ENCODE results near the gene POU2F2. TPM values are rescaled to one million over a fixed set of nuclear protein-coding genes. Genes with fewer than 3 reads are reported as not detected.

POU2F2 gene
- total RNA-seq, 1 experiment from 2014 or later = 6.0 TPM

DNA sequence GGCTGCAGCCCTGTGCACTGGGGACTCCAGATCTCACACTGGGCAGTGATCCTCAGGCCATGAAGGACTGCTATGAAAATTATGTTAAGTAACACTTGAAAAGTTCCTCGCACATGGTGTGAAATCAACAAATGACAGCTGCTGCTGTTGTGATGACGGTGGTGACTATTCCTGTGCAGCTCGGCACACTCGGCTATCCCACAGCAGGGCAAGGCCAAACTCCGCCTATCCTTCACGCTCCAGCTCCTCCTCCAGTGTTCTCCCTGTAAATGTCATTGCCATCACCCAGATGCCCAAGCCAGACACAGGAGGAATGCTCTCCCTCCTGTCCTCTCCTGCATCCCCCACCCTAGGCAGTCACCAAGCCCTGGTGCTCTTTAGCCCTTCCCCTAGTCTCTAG lies 93.6 kb downstream of the POU2F2 start:
- TF ChIP-seq ZNF396 (CRISPR knock-in tag; IDR thresholded peaks at IDR 0.05; ENCODE audit: borderline replicate concordance) = no peak
- TF ChIP-seq, protein P1, sequence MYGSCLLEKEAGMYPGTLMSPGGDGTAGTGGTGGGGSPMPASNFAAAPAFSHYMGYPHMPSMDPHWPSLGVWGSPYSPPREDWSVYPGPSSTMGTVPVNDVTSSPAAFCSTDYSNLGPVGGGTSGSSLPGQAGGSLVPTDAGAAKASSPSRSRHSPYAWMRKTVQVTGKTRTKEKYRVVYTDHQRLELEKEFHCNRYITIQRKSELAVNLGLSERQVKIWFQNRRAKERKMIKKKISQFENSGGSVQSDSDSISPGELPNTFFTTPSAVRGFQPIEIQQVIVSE (CRISPR knock-in tag; IDR thresholded peaks at IDR 0.05; ENCODE audit: borderline replicate concordance) = no peak
- TF ChIP-seq, protein P2, sequence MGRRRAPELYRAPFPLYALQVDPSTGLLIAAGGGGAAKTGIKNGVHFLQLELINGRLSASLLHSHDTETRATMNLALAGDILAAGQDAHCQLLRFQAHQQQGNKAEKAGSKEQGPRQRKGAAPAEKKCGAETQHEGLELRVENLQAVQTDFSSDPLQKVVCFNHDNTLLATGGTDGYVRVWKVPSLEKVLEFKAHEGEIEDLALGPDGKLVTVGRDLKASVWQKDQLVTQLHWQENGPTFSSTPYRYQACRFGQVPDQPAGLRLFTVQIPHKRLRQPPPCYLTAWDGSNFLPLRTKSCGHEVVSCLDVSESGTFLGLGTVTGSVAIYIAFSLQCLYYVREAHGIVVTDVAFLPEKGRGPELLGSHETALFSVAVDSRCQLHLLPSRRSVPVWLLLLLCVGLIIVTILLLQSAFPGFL (CRISPR knock-in tag; IDR thresholded peaks at IDR 0.05; ENCODE audit: borderline replicate concordance) = no peak
- H3K27ac Mint-ChIP-seq = no peak overlapping the region
- ChIA-PET POLR2A (no interaction called here), CTCF (interaction anchor here (1.0 to 2.8 kb wide), 2 partner anchors 10 to 15 kb away, joined by 4 to 13 read pairs; no protein-coding TSS in a partner anchor)
- DNase-seq (ENCODE audit: low spot score) (no peak), ATAC-seq (no peak)
- H3K4me1 Mint-ChIP-seq = peaks cover 9% of the 10 kb centered on the region
- peaks cover 45% of the 10 kb centered on the region for H3K36me3 Mint-ChIP-seq
- H3K27me3 Mint-ChIP-seq (ENCODE audit: low read depth) = no peaks in the 10 kb centered on the region
- no peaks in the 10 kb centered on the region for H3K9me3 Mint-ChIP-seq
- H3K4me3 Mint-ChIP-seq = no peak overlapping the region

DNA sequence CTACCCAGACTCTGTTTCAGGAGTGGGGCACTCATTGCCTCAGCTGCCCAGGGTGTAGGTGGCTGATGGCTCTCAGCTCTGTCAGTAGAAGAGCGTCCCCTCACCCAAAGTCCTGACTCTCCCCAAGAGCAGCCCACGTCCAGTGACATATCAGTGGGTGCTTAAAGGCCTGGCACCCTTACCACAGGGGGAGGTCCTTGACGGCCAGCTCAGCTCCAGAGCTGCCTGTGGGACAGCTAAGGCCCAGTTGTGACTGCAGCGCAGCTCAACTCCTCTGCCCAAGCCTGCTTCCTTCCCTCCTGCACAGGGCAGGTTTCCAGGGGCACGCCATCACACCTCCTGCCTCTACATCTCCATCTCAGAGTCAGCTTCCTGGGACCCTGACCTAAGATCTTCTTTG lies 94.6 kb downstream of the POU2F2 start:
- Mint-ChIP-seq H3K27me3 (ENCODE audit: low read depth) (no peaks in the 10 kb centered on the region), H3K4me1 (peaks cover 19% of the 10 kb centered on the region), H3K27ac (no peak overlapping the region), H3K9me3 (no peaks in the 10 kb centered on the region), H3K4me3 (no peak overlapping the region), H3K36me3 (peaks cover 41% of the 10 kb centered on the region)
- DNase-seq (ENCODE audit: low spot score) (no peak), ATAC-seq (no peak)
- POLR2A ChIA-PET = no interaction called here
- CTCF ChIA-PET = interaction anchor here (1.0 to 2.8 kb wide), 2 partner anchors 9 to 14 kb away, joined by 4 to 13 read pairs; no protein-coding TSS in a partner anchor
- TF ChIP-seq GRHL2 (CRISPR knock-in tag; IDR thresholded peaks at IDR 0.05; ENCODE audit: insufficient replicate concordance, severe bottlenecking) (no peak), RELA (CRISPR knock-in tag; IDR thresholded peaks at IDR 0.05; ENCODE audit: borderline replicate concordance) (no peak), ZNF423 (CRISPR knock-in tag; IDR thresholded peaks at IDR 0.05) (no peak), SOX15 (CRISPR knock-in tag; IDR thresholded peaks at IDR 0.05) (no peak), HMGA2 (CRISPR knock-in tag; IDR thresholded peaks at IDR 0.05) (no peak), EMX1 (CRISPR knock-in tag; IDR thresholded peaks at IDR 0.05) (no peak), SMAD4 (CRISPR knock-in tag; IDR thresholded peaks at IDR 0.05) (no peak), NFE2L1 (CRISPR knock-in tag; IDR thresholded peaks at IDR 0.05) (no peak), NR3C1 (CRISPR knock-in tag; conservative IDR thresholded peaks at IDR 0.05; ENCODE audit: low read depth) (no peak), JAZF1 (CRISPR knock-in tag; IDR thresholded peaks at IDR 0.05) (no peak), ATF1 (CRISPR knock-in tag; IDR thresholded peaks at IDR 0.05) (no peak)
- TF ChIP-seq, protein P3, sequence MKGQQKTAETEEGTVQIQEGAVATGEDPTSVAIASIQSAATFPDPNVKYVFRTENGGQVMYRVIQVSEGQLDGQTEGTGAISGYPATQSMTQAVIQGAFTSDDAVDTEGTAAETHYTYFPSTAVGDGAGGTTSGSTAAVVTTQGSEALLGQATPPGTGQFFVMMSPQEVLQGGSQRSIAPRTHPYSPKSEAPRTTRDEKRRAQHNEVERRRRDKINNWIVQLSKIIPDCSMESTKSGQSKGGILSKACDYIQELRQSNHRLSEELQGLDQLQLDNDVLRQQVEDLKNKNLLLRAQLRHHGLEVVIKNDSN (CRISPR knock-in tag; IDR thresholded peaks at IDR 0.05) = no peak
- TF ChIP-seq, protein P4, sequence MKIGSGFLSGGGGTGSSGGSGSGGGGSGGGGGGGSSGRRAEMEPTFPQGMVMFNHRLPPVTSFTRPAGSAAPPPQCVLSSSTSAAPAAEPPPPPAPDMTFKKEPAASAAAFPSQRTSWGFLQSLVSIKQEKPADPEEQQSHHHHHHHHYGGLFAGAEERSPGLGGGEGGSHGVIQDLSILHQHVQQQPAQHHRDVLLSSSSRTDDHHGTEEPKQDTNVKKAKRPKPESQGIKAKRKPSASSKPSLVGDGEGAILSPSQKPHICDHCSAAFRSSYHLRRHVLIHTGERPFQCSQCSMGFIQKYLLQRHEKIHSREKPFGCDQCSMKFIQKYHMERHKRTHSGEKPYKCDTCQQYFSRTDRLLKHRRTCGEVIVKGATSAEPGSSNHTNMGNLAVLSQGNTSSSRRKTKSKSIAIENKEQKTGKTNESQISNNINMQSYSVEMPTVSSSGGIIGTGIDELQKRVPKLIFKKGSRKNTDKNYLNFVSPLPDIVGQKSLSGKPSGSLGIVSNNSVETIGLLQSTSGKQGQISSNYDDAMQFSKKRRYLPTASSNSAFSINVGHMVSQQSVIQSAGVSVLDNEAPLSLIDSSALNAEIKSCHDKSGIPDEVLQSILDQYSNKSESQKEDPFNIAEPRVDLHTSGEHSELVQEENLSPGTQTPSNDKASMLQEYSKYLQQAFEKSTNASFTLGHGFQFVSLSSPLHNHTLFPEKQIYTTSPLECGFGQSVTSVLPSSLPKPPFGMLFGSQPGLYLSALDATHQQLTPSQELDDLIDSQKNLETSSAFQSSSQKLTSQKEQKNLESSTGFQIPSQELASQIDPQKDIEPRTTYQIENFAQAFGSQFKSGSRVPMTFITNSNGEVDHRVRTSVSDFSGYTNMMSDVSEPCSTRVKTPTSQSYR (CRISPR knock-in tag; IDR thresholded peaks at IDR 0.05) = no peak
- TF ChIP-seq, protein P5, sequence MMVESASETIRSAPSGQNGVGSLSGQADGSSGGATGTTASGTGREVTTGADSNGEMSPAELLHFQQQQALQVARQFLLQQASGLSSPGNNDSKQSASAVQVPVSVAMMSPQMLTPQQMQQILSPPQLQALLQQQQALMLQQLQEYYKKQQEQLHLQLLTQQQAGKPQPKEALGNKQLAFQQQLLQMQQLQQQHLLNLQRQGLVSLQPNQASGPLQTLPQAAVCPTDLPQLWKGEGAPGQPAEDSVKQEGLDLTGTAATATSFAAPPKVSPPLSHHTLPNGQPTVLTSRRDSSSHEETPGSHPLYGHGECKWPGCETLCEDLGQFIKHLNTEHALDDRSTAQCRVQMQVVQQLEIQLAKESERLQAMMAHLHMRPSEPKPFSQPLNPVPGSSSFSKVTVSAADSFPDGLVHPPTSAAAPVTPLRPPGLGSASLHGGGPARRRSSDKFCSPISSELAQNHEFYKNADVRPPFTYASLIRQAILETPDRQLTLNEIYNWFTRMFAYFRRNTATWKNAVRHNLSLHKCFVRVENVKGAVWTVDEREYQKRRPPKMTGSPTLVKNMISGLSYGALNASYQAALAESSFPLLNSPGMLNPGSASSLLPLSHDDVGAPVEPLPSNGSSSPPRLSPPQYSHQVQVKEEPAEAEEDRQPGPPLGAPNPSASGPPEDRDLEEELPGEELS (CRISPR knock-in tag; IDR thresholded peaks at IDR 0.05) = no peak
- TF ChIP-seq, protein P6, sequence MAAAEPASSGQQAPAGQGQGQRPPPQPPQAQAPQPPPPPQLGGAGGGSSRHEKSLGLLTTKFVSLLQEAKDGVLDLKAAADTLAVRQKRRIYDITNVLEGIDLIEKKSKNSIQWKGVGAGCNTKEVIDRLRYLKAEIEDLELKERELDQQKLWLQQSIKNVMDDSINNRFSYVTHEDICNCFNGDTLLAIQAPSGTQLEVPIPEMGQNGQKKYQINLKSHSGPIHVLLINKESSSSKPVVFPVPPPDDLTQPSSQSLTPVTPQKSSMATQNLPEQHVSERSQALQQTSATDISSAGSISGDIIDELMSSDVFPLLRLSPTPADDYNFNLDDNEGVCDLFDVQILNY (CRISPR knock-in tag; IDR thresholded peaks at IDR 0.05) = no peak
- TF ChIP-seq, protein P7, sequence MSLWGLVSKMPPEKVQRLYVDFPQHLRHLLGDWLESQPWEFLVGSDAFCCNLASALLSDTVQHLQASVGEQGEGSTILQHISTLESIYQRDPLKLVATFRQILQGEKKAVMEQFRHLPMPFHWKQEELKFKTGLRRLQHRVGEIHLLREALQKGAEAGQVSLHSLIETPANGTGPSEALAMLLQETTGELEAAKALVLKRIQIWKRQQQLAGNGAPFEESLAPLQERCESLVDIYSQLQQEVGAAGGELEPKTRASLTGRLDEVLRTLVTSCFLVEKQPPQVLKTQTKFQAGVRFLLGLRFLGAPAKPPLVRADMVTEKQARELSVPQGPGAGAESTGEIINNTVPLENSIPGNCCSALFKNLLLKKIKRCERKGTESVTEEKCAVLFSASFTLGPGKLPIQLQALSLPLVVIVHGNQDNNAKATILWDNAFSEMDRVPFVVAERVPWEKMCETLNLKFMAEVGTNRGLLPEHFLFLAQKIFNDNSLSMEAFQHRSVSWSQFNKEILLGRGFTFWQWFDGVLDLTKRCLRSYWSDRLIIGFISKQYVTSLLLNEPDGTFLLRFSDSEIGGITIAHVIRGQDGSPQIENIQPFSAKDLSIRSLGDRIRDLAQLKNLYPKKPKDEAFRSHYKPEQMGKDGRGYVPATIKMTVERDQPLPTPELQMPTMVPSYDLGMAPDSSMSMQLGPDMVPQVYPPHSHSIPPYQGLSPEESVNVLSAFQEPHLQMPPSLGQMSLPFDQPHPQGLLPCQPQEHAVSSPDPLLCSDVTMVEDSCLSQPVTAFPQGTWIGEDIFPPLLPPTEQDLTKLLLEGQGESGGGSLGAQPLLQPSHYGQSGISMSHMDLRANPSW (CRISPR knock-in tag; conservative IDR thresholded peaks at IDR 0.05; ENCODE audit: low read depth) = no peak
- TF ChIP-seq, protein P8, sequence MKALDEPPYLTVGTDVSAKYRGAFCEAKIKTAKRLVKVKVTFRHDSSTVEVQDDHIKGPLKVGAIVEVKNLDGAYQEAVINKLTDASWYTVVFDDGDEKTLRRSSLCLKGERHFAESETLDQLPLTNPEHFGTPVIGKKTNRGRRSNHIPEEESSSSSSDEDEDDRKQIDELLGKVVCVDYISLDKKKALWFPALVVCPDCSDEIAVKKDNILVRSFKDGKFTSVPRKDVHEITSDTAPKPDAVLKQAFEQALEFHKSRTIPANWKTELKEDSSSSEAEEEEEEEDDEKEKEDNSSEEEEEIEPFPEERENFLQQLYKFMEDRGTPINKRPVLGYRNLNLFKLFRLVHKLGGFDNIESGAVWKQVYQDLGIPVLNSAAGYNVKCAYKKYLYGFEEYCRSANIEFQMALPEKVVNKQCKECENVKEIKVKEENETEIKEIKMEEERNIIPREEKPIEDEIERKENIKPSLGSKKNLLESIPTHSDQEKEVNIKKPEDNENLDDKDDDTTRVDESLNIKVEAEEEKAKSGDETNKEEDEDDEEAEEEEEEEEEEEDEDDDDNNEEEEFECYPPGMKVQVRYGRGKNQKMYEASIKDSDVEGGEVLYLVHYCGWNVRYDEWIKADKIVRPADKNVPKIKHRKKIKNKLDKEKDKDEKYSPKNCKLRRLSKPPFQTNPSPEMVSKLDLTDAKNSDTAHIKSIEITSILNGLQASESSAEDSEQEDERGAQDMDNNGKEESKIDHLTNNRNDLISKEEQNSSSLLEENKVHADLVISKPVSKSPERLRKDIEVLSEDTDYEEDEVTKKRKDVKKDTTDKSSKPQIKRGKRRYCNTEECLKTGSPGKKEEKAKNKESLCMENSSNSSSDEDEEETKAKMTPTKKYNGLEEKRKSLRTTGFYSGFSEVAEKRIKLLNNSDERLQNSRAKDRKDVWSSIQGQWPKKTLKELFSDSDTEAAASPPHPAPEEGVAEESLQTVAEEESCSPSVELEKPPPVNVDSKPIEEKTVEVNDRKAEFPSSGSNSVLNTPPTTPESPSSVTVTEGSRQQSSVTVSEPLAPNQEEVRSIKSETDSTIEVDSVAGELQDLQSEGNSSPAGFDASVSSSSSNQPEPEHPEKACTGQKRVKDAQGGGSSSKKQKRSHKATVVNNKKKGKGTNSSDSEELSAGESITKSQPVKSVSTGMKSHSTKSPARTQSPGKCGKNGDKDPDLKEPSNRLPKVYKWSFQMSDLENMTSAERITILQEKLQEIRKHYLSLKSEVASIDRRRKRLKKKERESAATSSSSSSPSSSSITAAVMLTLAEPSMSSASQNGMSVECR (CRISPR knock-in tag; IDR thresholded peaks at IDR 0.05; ENCODE audit: borderline replicate concordance) = no peak

Data from WTC11 (cell line).